Fibroblast of upper back skin (primary cell): ENCODE measurements around the gene PEX14.

Experiments used
- DNase-seq: peaks from one replicate; pipeline ENCODE4 v3.0.0-alpha.2; 2013

PEX14 gene

DNA sequence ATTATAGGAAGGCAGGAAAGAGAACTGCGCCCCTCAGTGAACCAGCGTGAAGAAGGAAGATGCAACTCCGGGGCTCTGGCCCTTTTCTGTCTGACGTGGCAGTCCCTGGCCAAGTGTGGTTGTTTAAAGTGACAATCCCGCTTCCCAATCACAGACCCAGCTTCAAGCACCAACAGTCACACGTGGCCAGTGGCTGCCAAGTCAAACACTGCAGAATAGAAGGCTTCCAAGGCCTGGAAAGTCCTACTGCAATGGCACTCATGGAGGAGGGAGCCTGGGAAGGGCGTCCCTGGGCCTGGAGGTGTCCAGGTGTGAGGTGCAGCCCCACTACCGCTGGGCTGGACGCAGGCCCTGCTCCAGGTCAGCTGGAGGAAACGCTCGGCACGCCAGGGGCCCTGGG lies 177.9 kb downstream of the PEX14 start:
- no peak for DNase-seq

DNA sequence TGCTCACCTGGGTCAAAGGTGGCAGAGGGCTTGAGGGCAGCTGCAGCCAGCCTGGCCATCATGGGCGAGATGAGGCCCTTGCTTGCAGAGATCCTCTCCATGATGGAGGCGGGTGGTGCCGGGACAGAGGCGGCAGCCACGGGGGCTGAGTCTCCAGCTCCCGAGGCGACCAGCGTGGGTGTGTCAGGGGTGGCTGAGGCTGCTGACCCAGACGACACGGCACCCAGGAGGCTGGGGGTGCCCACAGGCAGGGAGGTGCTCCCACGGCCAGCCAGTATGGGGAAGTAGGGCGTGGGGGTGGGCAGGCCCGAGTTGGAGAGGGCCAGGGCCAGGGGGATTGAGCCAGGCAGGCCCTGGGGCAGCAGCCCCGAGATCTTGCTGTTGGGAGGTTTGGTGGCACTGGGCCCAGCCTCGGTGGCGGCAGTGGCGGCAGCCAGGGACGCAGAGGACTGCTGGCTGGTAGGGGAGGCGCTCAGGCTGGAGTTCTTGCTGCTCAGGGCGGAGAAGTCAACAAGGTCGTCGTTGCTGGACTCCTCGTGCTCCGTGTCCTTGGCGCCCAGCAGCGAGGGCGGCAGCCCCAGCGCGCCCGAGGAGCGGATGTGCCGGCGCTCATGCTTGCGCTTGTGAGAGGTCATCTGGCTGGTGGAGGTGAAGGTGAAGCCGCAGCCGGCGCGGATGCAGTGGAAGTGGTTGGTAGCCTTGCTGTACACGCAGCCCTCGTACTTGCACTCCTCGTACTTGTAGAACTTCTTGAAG lies 178.8 kb downstream of the PEX14 start:
- DNase-seq, result no peak

DNA sequence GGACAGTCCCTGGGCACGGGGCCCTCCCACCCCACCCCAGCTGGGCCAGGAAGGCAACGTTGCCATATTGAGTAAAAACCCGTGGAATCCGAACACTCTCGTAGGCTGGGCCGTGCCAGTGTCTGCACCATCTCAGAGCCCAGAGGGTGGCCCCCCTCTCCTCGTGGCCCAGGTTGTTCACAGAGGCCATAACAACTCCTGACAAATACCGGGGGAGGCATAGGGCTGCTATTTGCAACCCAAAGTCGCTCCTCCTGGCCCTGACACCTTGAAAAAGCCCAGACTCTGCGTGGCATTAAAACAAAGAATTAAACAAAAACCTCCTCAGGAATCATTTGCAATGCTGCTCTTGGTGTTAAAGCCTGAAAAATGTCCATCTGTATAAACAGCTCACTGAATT lies 180.3 kb downstream of the PEX14 start:
- DNase-seq, result no peak

DNA sequence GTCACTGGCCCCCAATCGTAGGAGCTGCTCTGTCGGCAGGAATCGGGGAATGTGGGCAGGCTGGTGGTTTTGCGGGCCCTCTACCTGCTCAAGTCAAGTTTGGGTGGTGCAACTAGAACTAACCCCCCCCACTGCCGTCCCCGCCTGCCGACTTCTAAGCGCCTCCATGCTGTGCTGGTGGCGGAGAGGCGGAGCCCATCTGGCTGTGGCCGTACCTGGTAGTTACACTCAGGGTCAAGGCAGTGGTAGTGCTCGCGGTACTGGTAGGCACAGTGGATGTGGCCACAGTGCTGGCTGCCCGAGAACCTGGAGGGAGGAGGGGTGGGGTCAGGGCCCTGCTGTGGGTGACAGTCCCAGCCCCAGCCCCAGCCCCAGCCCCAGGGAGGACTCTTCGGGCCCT lies 181.7 kb downstream of the PEX14 start:
- no peak for DNase-seq

DNA sequence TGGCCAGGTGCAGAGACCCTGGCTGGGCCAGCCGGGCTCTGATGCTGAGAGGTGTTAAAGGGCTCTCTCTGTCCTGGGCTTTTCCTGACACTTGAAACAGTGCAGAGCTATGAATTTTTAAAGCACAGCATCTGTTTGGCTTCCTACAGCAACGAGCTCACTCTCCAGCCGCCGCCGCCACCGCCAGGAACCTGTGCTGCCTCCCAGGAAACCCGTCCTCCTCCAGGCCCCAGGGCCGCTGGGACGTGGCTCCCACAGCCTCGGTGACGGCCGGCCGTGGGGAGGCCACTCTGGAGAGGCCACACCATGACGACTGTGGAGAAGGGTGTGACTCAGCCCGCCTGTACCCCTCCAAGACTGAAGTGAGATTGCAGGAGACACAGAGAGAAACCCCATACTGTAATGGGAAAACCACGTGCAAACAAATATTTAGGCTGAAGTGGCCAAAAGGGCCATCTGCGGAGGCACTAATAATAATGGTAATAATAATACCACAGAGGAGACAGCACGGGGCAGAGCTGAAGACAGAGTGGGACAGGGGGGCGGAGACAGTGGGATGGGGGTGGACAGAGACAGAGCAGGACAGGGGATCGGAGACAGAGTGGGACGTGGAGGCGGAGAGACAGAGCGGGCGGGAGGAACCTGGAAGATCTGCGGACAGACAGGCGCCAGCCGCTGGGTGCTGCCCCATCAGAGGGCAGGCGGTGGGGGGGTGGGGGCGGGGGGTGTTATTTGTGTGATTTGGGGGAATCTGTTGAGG lies 182.5 kb downstream of the PEX14 start:
- no peak for DNase-seq

DNA sequence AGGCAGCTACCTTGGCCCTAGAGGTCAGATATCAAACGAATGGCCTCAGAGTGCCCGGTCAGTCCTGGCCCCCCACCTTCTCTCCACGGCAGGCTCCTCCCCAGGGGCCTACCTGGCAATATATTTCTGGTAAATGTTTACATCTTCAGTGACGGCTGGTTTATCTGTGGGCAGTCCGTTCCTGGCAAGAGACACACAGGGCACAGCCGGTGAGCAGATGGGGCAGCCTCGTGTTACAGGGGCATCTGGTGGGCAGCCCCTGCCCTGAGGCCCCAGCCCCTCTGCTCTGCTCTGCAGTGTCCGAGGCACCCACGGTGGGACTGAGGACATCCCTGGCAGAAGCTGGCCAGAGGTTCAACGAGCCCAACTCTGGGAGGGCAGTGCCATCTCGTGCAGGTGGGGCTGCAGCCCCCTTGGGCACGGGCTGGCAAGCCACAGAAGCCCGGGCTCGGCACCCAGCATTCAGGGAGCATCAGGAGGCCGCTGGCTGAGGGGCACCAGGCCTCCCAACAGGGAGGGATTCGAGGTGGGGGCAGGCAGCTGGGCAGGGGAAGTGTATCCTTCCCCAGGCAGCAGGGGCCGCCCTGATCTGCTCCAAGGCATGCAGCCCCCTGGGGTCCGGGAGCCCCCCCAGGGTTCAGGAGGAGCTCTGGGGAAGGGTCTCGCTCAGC lies 183.8 kb downstream of the PEX14 start:
- DNase-seq, result no peak

DNA sequence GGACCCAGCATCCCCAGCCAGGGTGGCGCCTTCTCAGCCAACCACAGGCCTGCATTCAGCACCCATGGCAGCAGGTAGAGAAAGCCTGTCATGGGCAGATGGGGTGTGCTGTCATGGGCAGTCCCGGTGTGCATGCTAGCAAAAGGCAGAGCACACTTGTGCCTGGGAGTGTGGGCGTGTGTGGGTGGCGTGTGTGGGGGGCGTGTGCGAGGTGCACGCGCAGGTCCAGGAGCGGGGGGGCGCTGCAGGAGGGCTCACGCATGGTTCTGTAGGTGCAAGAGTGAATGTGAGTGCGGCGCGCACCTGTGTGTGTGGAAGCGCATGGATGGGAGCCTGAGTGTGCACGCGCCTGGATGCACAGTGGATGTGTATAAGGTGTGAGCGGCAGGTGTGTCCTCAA lies 184.5 kb downstream of the PEX14 start:
- no peak for DNase-seq

DNA sequence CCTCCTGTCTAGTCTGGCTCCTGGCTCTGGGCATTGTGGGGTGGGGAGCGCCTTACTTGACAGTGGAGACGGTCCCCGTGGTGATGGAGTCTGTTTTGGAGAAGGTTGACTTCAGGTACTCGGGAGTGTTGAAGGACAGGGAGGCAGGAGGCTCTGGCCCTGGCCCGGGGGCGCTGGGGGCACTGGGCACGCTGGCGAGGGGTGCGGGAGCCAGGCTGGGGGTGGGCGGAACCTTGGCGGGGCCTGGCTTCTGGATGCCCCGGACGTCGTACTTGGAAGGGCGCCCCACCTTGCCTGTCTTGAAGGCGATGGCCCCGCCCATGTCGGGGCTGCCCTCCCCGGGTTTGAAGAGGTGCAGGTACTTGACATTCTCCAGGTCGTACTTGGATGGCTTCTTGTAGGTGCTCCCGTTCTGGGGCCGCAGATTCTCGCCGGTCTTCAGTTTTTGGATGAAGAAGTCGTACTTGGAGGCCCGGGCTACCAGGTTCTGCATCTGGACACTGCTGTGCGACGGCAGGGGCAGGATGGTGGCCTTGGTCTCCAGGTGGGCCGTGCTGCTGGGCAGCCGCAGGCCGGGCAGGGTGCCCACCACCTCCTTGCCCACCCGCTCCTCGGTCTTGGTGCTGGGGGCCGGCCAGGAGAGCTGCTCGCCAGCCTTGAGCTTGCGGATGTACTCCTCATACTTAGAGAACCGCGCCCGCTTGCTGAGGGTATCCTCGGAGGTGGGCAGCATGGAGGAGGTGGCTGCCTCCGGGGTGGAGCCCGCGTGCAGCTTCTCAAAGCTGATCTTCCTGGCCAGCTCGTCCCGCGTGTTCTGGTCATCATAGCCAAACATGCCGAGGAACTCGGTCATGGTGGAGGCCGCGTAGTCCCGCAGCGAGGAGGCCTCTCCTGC lies 185.1 kb downstream of the PEX14 start:
- no peak for DNase-seq

DNA sequence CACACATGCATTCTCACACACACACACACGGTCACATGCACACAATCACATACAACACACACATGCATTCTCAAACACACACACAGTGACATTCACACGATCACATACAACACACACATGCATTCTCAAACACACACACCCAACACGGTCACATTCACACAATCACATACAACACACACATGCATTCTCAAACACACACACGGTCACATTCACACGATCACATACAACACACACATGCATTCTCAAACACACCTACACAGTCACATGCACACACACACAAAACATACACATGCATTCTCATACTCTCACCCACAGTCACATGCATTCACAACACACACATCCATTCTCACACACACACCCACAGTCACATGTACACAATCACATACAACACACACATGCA lies 186.7 kb downstream of the PEX14 start:
- no peak for DNase-seq

DNA sequence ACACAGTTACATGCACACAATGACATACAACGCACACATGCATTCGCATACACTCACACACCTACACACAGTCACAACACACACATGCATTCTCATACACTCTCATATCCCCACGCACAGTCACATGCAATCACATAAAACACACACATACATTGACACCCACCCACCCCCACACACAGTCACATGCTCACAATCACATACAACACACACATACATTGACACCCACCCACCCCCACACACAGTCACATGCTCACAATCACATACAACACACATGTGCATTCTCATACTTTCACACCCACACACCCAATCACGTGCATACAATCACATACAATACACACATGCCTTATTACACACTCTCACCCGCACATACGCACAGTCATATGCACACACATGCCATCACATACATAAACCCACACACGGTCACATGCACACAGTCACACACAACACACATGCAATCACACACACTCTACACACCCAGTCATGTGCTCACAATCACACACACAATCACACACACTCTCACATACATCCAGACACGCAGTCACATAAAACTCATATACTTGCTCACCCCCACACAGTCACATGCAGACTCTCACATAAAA lies 187.4 kb downstream of the PEX14 start:
- DNase-seq, result no peak

DNA sequence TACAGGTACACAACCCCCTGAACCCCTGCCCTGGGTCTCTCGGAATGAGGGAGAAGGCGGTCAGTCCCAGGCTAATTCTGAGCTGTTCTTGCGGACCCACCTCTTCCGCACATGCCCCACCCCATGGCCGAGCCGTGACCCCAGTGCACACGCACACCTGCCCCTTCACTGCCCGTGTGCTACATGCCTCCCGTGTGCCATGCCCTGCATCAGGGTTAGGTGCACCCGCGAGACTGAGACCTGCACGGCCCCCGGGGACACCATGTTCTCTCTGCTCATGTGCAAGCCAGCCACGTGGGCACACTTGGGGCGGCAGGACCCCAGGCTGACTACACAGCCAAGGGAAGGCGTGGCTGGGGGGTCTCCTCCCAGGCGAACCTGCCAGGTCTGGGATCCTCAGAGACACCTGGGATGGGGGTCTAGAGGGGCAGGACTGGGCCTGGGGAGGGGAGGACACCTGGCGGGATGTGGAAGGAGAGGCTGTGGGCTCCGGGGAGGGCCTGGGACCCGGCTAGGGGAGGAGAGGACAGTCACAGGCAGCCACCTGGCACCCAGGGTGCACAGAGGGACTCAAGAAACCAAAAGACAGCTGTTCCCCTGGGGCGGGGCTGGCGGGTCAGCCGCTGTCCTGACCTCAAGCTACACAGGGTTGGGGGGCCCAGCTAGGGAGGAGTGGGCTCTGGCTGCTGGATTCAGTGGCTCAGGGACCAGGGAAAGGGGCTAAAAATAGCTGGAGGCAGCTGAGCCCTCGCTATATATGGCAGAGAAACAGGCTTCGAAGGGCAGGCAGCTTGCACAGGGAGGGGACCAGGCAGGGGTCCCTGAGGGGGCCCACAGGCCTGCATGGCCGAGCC lies 188.3 kb downstream of the PEX14 start:
- DNase-seq, result no peak

DNA sequence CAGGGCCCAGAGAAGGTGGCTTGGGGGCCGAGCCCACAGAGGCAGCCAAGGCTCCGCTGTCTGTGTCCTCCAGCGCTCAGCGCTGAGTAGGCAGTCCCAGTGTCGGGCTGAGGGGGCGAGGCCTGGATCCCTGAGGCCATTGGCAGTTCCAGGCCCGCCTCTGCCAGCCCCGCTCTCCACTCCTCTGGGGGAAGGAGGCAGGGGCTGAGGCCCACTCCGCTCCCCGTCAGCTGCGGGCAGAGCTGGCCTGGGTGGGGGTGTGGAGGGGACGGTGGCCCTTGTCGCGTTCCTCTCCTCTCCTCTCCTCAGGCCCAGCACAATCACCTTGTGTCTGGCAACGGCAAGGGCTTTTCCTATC lies 188.9 kb downstream of the PEX14 start:
- no peak for DNase-seq

DNA sequence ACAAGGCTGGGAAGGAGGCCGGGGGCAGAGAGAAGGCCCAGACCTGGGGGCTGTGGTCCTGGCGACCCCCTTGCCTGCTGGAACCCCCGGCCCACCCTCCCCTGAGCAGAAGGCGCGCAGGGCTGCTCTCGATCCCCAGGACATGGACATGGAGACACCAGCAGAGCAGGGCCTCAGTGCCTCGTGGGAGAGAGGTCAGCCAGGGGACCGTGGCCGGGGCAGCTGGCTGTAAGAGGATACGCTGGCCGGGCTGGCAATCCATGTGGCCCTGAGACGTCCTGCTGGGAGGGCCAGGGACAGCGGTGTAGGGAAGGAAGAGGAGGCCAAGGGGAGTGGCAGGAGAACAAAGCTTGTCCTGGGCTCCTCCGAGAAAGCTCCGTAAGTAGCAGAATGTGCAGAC lies 189.5 kb downstream of the PEX14 start:
- no peak for DNase-seq

DNA sequence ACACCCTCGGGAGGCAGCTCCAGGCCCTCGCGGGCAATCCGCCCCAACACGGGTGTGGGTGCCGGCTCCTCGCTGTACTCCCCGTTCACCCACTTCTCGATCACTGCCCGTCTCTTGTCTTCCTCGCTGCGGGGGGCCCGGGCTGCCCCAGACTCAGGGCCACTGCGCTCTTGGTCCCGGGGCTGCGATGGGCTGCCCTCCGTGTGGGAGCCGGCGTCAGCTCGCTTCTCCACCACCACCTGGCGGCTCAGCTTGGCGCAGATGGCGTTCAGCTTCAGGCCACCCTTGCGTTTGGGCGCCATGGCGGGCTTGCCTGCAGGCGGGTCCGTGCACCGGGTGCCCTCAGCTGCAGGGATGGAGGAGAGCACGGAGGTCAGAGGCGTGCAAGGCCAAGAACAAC lies 190.5 kb downstream of the PEX14 start:
- no peak for DNase-seq

DNA sequence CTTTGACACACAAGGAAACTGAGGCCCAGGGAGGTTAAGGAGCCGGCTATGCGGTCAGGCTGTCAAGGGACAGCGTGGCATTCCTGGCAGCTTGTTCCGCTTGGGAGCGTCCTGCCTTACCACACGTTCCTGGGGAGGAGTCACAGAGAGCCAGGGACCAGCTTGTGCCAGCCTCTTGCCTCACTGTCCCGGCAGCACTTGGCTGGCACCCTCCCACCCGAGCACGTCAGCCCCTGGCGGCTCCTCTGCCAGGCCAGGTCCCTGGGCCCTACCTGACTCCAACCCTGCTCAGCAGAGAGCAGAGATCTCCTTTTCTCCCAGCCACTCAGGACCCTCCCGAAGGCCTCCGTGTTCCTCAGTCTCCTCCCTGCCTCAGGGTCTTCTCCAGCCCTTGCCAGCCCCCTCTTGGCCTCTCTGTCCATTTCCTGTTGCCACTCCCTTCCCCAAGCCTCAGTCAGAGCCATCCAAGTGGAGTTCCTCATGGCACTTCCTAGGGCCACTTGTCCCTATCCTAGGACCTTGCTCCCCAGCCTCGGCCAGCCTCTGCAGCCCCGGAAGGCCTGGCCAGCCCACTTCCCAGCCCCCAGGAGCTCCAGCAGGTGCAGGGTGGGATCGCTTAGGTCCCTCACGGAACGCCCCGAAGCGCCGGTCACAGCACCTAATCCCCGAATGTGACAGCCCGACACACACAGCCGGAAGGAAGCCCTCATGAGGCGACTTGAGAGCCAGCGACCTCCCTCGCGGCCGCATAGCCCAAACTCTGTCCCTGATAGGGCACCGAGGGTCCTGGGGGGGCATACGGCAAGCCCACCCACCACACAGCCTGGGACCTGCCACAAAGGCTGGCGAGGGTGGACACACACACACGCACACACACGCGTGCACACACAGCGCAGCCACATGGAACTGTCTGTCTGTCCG lies 191.4 kb downstream of the PEX14 start:
- no peak for DNase-seq

DNA sequence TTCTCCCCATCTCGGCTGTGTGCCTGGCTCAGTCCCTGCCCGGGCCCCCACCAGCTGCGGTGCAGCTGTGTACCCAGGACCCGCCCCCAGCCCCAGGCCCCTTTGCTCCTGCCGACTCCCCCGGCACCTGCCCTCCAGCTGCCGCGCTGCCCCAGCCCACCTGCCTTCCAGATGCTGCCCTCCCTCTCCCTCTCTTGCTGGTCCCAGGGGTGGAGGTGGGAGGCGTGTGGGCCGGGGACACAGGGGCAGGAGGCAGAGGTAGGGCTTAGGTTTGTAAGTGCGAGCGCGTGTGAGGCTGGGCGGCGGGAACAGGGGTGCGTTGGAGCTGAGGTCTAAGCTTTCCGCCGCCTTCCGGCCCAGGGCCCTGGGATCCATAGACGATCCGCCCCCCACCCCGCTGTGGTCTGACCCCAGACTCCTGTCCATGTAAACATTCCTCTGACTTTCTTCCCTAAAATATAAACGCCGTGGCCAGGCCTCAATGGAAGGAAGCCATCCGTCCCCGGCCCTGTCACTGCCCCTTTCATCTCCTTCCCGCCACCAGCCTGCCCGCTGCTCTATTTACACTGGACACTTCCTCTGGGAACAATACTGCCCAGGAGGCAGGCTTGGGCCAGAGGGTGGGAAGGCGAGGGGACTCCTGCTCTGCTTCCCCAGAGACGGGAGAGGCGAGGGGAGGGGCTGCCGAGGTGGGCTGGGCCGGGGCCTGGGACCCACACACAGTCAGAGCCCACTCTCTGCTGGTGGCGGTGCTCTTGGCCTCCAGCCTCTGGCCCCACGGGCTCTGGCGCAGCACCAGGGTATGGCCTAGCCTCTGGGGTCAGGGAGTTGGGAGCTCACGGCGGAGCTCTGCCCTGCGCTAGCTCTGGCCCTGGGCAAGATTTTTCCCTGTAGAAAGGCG lies 193.4 kb downstream of the PEX14 start:
- DNase-seq, result no peak

DNA sequence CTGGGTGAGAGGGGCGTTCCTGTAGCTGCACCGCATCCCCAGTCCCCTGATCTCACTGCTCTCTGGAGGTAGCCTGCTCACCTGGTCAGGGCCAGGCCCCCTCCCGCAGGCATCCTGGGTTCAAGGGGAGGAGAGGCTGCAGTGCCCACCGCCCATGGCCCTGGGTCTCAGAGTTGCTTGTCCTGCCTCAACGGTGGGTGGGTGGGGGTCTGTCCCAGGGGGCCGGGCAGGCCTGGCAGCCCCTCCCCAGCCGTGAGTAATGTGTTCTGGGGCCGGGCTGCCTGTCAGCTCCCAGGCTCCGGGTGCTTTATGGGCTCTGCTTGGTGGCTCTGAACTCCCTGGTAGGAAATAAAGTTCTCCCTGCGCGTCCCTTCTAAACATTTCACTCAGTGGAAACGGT lies 194.8 kb downstream of the PEX14 start:
- DNase-seq, result no peak

DNA sequence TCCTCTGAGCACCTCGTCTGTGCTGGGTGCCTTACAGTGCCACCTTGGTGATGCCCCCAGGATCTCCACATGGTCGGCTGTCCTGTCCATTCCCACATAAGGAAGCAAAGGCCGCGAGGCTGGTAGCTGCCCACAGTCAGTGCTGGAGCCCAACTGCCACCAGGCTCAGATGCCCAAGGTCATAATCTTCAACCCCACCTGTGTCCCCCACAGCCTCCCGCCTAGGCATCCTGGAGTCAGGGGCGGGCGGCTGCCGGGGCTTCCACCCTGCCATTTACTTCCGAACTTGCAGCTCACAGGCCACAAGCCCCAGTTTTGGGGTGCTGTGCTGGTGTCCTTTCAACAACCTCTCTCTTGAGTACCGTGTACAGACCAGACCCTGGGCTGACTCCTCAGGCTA lies 195.4 kb downstream of the PEX14 start:
- no peak for DNase-seq

DNA sequence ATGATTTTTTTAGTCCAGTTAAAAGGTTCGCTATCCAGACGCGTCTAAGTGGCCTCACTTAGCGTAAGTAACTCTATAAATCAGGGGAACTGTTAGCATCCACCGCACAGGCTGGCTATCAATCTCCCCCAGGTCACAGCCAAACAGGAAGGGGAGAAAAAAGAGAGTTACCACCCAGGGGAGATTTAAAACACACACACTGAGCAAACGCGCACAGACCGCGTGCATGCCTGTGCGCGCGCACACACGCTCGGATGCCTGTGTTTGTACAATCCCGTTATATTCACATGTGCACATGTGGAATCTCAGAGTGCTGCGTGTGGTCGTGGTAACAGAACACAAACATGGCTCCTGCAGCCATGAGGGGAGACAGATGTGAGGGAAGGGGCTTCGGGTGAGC lies 196.3 kb downstream of the PEX14 start:
- no peak for DNase-seq
